NCI-H2196 treated with DMSO at 0.1 percent for 48 hours (cell line): ENCODE data around the gene ENAM.
A peak's percentile ranks its signal among the peaks of the same experiment; 100 is the strongest.

Source experiments
- DNase-seq: peaks from one replicate; lab custom pipeline; 2025; ENCODE audit not compliant: unreplicated experiment; lab: John Stamatoyannopoulos, UW

ENAM gene, protein sequence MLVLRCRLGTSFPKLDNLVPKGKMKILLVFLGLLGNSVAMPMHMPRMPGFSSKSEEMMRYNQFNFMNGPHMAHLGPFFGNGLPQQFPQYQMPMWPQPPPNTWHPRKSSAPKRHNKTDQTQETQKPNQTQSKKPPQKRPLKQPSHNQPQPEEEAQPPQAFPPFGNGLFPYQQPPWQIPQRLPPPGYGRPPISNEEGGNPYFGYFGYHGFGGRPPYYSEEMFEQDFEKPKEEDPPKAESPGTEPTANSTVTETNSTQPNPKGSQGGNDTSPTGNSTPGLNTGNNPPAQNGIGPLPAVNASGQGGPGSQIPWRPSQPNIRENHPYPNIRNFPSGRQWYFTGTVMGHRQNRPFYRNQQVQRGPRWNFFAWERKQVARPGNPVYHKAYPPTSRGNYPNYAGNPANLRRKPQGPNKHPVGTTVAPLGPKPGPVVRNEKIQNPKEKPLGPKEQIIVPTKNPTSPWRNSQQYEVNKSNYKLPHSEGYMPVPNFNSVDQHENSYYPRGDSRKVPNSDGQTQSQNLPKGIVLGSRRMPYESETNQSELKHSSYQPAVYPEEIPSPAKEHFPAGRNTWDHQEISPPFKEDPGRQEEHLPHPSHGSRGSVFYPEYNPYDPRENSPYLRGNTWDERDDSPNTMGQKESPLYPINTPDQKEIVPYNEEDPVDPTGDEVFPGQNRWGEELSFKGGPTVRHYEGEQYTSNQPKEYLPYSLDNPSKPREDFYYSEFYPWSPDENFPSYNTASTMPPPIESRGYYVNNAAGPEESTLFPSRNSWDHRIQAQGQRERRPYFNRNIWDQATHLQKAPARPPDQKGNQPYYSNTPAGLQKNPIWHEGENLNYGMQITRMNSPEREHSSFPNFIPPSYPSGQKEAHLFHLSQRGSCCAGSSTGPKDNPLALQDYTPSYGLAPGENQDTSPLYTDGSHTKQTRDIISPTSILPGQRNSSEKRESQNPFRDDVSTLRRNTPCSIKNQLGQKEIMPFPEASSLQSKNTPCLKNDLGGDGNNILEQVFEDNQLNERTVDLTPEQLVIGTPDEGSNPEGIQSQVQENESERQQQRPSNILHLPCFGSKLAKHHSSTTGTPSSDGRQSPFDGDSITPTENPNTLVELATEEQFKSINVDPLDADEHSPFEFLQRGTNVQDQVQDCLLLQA

DNA sequence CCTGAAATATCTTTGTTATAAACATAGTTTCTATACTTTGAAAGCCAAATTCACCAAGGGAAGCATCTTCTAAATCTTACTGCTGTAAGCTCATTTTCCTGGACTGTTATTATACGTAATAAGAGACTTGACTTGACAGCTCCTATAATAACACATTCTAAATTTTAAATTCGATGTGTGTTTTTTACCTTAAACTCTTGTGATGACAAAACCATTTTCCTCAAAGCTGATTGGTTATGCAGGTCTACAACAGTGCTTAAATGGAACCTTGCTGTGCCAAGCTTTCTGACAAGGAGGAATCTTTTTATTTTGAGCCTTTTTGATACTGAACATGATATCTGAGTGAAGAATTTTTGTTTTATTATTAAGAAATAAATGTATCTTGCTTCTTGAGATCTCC is at the start of gene ENAM:
TSS of gene ENAM (plus strand) at position 301 of the 400 bp plus-strand sequence. CDS start 757 bp downstream, outside the sequence.
- DNase-seq, result no peak

DNA sequence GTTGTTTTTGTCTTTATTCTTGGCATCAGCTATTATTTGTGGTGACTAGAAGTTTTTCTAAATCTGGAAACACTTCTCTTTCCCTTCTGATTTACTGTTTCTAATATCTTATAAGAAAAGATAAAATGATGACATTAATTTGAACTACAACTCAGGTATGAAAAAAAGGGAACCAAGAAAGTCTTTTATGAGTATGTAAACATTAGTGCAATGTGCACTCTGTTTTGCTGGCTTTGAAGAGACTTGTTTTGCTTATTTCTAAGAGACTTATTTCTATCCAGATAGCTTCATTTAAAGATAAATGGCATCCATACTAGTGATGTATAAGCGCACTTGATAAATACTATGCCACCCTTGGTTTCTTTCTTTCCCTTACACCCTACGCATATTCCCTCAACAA is 46.6 kb upstream of the ENAM start:
- no peak for DNase-seq

DNA sequence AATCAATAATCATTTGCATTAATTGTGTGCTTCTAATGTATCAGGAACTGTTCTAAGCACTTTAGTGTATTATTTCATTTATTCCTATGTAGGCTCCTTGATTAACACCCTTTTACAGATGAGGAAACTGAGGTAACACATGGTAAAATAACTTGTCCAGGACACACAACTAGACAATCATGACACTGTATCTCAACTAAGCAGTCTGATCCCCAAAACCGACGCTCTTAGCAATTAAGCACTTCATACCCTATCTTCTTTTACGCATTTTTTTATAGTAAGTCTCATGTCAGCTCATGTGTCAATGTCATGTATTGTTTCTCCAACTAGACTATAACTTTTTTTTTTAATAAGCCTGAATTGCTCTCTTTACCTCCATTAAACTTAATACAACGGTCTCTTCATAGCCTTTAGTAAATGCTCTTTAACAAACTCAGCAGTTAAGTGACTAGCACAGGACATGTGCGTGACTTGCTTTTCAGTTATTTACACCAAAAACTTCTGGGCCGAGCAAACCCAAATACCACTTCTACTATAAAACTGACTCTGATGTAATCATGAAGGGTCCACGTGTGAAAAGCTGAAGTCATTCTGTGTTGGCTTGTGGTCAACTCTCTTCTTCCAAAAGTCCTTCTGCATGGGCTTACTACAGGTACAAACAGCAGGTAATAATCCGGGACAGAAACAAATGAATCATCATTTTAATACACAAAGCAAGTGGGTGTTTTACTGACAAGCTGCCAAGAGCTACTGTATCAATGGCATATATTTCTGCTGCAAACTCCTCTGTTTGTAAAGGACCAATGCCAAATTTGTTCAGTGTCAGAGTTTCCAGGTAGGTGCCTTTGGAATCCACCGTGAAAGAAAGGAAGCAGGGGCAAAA is 44.4 kb upstream of the ENAM start:
- DNase-seq, result peak; percentile 76

DNA sequence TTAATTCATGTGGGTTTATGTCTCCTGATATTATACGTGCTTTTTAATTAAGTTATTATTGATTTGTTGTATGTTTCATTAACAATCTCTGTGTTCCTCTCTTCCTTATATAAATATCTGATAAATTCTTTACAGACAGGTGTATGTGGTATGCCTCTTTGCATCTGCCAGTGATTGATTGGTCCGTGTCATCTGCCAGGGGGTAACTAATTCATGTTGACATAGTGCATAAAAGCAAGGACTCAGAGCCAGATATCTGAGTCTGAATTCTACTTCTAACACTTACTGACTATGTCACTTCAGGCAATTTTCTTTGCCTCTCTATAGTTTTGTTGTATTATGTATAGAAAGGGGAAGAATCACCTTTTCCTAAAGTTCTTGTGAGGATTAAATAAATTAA is 41.7 kb upstream of the ENAM start:
- no peak for DNase-seq

DNA sequence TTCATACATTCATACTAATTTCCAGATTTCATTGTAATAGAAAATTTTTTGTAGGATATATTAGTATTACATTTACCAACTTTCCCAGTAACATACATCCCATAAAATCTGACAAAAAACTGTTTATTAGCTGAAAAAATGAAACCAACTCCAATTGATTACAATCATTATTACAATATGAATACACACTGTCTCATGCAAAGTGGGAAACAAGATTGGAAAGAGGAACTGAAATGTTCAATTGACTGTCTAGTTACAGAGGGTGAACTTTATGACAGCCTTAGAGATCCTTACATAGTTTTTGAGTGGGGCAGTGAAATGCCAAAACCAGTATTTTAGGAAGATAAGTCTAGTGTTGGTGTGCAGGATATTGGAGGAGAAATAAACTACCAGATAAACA is 38.8 kb upstream of the ENAM start:
- no peak for DNase-seq

DNA sequence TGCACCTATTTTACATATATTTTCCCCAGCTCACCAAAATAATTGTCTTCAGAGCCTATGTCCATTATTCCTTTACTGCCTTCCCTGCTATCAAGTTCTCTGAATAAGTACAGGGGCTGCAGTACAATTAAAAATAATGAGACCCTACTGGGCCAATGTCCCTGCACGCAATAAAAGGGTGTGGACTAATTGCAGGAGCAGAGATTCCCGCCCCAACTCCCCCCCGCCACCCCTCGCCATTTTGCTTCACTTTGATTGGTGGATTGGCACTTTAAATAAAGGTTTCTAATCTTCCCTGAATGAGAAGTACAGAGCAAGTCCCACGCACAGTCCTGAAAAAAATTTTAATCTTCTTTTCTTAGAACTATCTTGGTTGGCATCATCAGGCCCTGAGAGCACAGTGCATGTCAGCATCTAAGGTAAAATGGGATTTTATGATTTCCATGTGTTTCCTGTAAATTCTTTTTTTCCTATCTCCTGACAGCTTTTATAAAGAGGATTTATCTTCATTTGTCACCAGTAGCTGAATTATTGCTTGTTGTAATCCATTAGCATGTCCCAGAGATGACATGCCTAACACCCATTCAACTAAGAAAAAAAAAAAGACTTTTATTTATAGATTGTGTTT is 36.5 kb upstream of the ENAM start, which contains the start of gene AMBN:
TSS of gene AMBN (plus strand) at position 302 of the 628 bp plus-strand sequence. CDS start at position 405, 103 bp downstream.
- DNase-seq, result no peak

DNA sequence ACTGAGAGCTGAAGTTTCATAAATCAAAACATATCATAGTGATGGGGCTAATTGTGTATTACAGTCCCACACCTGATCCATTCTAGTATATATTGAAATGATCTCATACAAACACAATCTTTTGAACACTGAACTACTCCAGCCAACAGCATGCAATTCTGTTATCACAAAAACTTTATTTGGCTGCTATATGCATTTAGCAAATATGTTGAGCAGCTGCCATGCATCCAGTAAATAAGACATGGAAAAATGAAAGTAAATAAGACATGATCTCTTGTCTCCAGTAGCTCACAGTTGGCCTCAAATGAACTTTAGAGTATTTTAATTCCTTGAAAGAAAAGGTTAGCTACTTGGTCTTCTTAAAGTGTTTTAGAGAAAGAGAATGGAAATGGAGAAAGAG is 34.3 kb upstream of the ENAM start:
- no peak for DNase-seq

DNA sequence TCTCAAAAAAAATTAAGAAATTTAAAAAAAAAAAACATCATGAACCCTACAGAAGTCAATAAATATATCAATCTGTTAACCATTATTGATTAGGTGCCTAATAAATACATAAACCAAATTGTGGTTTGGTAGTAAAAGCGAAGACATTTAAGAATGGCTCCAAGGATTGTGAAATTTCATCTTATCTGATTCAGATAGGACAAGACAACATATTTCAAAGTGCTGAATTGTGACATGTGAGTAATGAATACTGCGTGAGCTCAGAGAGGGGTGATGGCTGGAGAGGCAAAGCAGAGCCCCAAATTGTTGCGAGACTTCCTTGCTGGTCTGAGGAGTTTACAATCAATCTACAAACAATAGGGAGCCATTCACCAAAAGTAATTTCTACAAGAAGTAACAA is 28.2 kb upstream of the ENAM start:
- DNase-seq, result no peak

DNA sequence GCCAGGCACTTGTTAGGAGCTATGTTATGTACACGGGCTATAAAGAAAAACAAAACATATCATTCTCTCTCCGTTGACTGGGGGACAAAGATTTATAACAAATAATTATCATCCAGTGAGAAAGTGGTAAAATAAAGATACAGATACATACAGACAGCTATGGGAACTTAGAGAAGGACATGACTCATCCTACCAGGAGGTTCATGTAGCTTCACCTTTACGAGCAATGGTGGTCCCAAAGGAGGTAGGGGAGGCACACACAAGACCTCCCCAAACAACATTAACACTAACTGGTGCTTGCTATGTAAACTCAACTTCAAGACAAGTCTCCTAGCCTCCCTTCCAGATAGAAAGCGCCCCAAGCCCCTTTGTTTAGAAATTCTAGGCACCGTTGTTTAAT is 27.6 kb upstream of the ENAM start:
- no peak for DNase-seq

DNA sequence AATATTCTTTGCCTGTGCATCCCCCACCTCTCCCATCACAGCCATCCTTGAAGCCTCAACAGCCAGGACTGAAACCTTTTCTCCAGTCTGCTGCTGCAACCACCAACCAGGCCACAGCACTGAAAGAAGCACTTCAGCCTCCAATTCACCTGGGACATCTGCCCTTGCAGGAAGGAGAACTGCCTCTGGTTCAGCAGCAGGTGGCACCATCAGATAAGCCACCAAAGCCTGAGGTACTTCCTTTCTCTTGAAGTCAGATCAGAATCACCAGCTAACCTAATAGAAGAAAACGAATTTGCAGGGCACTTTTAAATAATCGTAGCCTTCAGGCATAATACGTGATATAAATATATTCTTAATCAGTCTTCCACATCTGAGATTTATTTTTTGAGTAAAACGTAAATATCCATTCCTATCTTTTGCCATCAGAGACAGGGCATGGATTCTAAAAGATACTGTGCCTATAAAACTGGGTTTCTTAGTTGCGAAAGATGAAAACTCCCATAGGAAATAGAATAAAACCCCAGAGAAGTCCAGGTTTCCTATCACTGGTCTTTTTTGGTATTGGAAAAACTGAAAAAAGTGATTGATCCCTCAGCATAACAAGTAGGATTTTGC is 27.0 kb upstream of the ENAM start:
- DNase-seq, result peak; percentile 61

DNA sequence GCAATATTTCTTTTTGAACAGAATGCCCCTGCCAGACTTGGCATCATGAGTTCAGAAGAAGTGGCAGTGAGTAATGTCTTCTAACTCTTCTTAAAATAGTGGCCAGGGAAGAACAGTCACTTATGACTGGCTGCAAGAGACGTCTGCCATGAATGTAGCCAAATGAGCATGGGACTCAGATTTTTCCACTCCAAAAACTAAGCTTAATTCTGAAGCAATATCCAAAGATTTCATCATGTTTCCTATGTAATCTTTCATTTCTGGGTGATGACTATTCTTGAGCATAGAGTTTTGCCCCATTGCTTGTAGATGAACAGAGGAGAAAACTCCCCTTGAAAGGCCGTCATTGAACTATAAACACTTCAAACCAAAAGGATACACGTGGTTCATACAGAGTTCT is 24.7 kb upstream of the ENAM start:
- DNase-seq, result no peak

DNA sequence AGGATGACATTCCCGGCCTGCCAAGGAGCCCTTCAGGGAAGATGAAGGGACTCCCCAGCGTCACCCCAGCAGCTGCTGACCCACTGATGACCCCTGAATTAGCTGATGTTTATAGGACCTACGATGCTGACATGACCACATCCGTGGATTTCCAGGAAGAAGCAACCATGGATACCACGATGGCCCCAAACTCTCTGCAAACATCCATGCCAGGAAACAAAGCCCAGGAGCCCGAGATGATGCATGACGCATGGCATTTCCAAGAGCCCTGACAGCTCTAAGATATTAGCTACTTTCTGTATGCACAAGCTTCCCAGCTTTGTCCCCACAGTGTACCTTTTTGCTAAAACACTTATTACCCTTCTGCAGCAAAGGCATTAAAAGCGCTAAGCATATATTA is 22.1 kb upstream of the ENAM start:
- DNase-seq, result no peak

DNA sequence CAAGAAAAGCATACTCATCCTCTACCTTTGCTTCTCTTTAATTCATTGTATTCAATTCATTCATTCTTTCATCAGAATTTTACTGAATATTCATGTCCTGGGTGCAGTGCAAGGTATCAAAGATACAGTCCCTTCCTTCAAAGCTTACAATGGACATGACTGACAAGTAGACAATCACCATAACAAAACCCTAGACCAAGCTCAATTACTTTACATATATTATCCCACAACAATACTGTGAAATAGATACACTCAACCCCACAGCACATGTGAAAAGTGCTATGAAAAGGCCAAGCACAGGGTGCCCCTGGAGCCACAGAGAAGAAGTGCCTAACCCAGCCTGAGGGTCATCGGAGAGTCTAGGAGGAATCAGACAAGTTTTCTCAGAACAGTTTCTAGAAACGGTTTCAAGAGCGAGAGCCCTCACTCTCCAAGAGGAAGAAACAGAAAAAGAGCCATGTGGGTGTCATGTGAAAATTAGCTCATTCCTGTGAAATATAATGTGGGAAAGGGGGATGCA is 21.1 kb upstream of the ENAM start:
- DNase-seq, result no peak

DNA sequence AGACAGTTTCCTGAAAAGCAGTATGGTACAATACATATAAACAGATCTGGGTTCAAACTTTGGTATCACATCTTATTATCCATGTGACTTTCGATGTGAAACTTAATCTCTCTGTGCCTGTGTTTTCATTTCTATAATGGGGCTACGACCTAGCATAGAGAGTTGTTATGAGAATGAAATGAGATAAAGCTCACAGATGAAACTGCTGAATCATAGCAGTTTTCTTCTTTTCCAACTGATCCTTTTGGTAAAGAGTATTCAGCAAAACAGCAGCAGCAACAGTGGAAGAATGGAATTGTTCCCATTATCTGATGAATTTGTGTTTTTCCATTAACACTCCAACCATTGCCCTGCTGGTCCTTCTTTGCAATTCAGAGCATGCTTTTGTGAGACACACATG is 20.2 kb upstream of the ENAM start:
- no peak for DNase-seq

DNA sequence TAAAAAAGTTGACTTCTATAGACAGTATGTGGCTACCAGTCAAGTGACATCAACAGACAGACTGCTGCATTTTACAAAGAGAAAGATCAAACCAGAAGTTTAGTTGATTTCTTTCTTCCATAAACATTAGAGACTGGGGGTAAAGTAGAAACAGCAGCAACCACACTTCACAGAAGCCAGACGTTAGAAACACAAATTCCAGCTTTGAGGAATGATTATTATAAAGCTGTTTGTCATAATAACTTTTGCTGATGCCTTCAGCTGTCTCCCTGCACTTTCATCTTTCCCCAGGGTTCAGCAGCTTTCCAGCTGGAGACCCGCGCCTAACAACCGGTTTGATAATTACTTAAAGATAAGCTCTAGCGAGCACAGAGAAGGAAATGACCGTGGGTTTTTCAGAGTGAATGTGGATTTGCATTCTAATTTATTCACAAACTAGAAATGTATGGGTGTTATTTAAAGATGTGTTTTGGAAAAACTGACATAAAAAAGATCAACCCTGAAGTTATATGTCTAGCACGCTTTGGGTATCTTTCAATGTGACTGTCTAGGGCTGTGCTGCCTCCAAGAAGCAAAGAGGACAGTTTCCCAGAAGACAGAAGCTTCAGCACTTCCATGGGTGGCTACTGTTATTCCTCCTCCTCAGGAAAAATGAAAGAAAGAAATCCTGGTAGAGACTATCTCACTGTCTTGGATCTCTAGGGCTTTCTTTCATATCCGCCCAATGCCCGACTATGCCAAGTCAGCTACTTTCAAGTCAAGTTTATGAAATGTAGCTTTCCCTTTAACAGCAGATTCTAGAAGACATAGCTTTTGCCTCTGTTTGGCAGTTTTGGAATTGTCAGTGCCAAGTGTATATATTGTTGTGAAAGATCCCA is 15.0 kb upstream of the ENAM start:
- no peak for DNase-seq

DNA sequence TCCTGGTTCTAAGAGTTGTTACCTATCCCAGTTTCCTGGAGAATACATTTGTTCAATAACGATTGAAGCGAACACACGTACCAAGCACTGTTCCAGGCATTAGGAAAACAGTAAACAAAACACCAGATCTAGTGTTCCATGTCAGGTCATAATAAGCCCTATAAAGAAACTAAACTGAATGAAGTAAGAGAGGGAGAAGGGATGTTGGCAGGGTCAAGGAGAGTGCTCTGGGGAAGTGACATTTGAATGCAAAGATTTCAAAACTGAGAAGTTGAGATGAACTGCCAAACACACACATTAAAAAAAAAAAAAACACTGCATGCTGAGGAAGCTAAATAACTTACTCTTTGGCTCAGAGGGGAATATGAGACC is 14.4 kb upstream of the ENAM start:
- DNase-seq, result no peak

DNA sequence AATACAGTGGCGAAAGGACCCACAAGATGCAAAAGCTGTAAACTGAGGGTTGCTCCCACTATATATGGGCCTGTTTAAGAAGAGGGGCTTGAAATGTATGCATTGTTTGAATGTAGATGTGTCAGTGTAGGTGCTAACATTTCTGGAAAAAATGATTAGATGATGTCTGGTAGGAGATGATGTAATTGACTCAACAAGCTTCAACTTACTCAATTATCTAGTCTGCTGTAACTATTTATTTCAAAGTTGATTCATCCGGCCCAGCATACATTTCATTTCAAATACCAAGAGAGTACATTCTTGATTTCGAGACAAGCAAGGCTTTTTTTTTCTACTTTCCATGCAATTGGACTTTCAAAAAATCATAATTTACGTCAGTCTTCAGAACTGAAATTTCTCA is 9.3 kb upstream of the ENAM start:
- DNase-seq, result no peak

DNA sequence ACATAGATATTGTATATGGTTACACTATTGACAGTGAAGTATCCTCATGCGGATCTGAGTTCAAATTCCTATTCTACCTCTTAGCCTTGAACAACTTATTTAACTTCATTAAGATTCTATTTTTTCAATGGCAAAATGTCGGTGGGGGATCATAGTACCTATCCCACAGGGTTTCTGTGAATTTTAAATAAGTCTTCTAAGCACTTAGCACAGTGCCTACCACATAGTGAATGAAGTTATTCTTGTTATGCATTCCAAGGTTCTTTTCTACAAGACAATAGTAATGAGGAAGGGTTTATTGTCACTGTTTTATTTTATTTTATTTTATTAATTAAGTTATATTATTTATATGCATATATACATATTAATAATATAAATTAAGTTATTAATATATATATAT is 8.8 kb upstream of the ENAM start:
- no peak for DNase-seq

DNA sequence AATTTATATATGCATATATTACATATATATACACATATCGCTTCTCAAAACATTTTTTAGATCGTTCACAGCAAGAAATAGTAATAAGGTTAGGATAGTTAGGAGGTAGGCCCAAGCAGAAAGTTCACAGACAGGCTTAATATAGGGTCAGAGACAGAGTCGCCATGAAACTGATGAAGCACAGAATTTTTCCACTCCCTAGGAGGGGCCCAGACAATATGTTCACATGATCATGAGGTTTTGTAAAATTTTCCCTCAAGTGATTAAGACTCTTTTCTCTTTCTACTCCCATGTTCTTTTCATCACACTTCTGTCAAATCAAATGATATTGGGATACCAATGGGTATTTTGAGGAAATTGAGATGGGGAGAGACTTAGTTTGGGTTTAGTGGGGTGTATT is 5.2 kb upstream of the ENAM start:
- no peak for DNase-seq
